ENCODE results near the gene KRTAP9-6.

The KRTAP9-6 gene

DNA sequence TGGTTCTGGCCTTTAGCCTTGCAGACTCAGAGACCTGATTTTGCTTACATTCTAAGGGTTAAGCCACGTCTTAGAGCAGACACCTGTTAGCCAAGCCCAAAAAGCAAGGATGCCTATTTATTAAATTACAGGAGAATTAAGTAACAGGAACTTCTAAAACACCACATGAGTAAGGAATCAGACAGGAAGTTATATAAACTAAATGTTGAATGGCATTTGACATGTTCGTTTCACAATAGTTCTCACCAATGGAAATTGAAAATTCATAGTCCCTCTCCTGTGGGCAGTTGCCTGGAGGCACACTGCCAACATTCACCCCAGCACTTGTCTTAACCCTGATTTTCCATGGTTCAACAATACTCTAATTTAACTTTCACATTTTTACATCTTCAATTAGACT is 19.4 kb downstream of the KRTAP9-6 start:
- TF ChIP-seq, protein P1, sequence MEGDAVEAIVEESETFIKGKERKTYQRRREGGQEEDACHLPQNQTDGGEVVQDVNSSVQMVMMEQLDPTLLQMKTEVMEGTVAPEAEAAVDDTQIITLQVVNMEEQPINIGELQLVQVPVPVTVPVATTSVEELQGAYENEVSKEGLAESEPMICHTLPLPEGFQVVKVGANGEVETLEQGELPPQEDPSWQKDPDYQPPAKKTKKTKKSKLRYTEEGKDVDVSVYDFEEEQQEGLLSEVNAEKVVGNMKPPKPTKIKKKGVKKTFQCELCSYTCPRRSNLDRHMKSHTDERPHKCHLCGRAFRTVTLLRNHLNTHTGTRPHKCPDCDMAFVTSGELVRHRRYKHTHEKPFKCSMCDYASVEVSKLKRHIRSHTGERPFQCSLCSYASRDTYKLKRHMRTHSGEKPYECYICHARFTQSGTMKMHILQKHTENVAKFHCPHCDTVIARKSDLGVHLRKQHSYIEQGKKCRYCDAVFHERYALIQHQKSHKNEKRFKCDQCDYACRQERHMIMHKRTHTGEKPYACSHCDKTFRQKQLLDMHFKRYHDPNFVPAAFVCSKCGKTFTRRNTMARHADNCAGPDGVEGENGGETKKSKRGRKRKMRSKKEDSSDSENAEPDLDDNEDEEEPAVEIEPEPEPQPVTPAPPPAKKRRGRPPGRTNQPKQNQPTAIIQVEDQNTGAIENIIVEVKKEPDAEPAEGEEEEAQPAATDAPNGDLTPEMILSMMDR (IDR thresholded peaks at IDR 0.05; ENCODE audit: insufficient read depth, low read depth, low read length, missing control alignments), result no peak
- peak; percentile 29 for DNase-seq (ENCODE audit: low read depth)
- no peak overlapping the region for H3K4me3 ChIP-seq (ENCODE audit: low read length)

DNA sequence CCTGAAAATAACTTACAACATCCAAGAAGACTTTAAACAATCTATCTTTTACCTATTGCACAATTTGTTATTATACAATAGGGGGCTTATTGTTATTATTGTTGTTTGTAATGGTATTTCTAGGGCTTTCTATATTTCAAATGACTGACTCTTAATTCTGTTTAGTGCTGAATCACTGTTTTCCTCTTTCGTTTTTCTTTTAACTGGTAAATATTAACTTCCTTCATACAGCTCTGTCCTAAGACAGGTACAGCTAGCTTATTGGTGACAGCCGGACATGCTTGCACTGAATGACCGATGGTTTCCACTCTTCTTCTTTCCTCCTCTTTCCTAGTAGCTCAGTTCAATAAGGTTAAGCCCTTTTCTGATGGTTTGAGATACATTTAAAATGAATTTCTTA is 21.9 kb downstream of the KRTAP9-6 start:
- TF ChIP-seq, protein P1 (IDR thresholded peaks at IDR 0.05; ENCODE audit: insufficient read depth, low read depth, low read length, missing control alignments), result no peak
- H3K4me3 ChIP-seq (ENCODE audit: low read length), result no peak overlapping the region
- DNase-seq (ENCODE audit: low read depth), result no peak

DNA sequence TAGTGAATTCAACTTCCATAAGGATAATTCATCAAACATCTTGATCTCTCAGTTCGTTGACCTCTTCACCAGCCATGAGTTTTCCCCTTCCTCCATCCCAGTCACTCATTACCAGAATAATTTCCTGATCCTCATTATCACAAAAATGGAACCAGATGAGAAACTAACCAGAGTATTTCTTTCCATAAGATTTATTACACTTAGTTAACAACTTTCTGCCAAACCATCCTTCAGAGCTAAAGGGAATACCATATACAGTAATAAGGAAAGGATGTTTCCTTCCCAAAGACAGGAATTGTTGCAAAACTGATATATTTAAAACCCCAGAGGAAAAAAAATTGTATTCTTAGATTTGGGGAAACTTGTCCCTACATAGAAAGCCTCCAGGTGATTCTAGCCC is 28.8 kb downstream of the KRTAP9-6 start:
- DNase-seq (ENCODE audit: low read depth), result no peak
- no peak overlapping the region for H3K4me3 ChIP-seq (ENCODE audit: low read length)
- TF ChIP-seq, protein P1 (IDR thresholded peaks at IDR 0.05; ENCODE audit: insufficient read depth, low read depth, low read length, missing control alignments), result no peak

DNA sequence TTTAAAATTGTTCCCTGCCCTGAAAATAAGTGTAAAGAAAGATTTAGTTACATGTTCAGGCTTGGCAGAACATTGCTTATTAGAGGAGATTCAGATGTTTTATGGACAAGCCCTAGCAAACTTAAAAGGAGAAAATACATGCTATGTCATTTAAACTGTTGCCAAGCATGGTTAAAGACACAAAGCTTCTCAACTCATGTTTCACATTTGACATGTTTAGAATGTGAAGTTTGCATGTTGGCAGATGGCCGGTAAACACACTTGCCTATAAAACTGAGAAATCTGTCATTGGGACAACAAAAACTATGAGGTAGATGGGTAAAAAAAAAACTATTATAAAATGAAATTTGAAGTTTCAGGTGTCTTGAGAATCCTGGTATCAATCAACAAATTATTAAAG is 31.7 kb downstream of the KRTAP9-6 start:
- H3K4me3 ChIP-seq (ENCODE audit: low read length), result no peak overlapping the region
- TF ChIP-seq, protein P1 (IDR thresholded peaks at IDR 0.05; ENCODE audit: insufficient read depth, low read depth, low read length, missing control alignments), result no peak
- no peak for DNase-seq (ENCODE audit: low read depth)

DNA sequence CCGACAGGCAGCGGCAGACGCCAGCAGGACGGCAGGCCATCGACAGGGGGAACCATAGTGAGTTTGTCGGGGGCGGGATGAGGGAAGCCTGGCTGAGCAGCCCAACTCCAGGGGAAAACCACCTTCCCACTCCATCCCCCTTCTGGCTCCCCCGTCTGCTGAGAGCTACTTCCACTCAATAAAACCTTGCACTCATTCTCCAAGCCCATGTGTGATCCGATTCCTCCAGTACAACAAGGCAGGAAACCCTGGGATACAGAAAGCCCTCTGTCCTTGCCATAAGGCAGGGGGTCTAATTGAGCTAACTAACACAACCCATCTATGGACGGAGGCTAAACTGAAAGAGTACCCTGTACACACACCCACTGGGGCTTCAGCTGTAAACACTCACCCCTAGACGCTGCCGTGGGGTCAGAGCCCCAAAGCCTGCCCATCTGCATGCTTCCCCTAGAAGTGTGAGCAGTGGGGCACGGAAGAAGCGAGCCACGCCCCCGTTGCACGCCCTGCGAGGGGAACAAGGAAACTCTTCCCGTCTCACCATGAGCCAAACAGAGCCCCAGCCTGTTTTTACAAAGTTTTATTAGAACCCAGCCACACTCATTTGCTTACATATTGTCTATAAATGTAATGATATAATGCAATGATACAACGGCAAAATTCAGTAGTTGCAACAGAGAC is 33.4 kb downstream of the KRTAP9-6 start:
- TF ChIP-seq, protein P1 (IDR thresholded peaks at IDR 0.05; ENCODE audit: insufficient read depth, low read depth, low read length, missing control alignments), result no peak
- H3K4me3 ChIP-seq (ENCODE audit: low read length), result no peak overlapping the region
- no peak for DNase-seq (ENCODE audit: low read depth)

DNA sequence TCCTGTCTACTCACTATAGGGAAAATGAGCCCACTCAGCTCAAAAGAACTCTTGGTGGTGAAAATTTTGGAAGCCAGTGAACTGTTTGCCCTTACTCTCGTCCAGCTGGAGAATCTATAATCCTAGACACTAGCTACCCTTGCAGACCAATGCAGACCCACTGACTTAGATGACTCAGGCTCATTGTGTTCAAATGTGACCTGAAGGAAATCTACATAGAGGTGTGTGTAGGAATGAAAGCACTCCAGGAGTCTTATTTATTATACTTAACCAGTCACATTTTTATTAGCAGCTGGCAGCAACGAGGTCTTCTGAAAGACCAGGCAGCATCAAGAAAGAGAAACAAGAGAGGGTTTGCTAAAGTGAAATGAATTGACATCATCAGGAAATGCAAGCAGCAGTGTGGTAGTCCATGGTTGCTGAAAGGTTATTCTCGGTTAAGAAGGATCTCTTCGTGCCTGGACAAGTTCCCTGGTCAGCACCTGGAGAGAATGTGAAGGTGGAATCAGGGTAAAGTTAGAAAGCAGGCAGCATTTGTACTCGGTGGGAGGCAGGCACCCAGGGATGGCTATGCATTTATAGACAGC is 36.1 kb downstream of the KRTAP9-6 start:
- no peak overlapping the region for H3K4me3 ChIP-seq (ENCODE audit: low read length)
- TF ChIP-seq, protein P1 (IDR thresholded peaks at IDR 0.05; ENCODE audit: insufficient read depth, low read depth, low read length, missing control alignments), result no peak
- peak; percentile 84 for DNase-seq (ENCODE audit: low read depth)
